T follicular helper cell (primary cell): ENCODE measurements around the gene ZNF776.
"Not testable (repeated sequence)": the region's sequence is repeated elsewhere in the genome, so short reads cannot be mapped to it uniquely, and the experiment has no call there.

Source experiments
- DNase-seq: peaks from one replicate; pipeline ENCODE4 v3.0.0-alpha.2; 2020; ENCODE audit warnings: low read depth
- total RNA-seq, 2 experiments: gene quantifications; one replicate each; lab custom pipeline; 2026; lab: John Stamatoyannopoulos, UW

ZNF776 gene
- 28.1 to 56.9 reads per million in 2 experiments for total RNA-seq

DNA sequence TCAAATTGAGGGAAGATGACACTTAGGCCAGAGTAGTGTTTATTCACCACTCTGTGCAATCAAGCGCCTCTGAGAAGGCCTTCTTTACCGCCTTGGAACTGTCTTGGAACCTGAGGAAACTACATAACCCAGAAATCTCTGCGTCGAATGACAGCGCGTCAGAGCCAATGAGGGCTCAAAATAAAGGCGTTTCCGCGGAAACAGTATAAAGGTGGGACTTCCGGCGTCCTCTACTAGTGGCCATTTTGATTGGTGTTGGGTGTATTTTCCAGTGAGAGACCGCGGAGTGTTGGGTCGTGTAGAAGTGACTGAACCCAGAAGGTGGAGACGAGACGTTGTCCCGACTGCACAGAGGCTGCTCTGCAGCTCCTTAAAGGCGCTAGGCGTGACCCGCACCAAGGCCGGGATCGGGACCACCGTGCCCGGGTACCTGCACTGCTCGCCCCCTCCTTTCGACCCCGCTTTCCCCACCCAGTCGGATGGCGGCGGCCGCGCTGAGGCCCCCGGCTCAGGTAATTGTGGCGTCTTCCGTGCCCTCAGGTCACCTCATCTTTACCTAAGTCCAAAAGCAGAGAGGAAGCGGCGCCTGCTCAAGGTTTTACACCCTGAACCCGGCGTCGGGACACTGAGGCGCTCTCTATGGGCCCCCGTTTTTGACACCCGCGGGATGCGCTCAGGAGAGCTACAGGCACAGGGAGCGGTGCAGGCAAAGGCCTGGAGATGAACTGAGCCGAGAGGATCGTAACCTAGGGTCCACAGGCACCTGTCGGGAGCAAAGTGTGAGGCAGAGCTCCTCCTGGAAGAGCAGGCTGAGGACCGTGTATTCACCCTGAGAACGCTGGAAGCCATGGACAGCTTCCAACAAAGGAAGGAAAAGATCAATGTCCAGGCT lies at the start of gene ZNF776:
Gene ZNF776 (plus strand): TSS at position 236 of the 892 bp plus-strand sequence. CDS start 244 bp downstream, at position 480.
- peak; percentile 71 for DNase-seq

DNA sequence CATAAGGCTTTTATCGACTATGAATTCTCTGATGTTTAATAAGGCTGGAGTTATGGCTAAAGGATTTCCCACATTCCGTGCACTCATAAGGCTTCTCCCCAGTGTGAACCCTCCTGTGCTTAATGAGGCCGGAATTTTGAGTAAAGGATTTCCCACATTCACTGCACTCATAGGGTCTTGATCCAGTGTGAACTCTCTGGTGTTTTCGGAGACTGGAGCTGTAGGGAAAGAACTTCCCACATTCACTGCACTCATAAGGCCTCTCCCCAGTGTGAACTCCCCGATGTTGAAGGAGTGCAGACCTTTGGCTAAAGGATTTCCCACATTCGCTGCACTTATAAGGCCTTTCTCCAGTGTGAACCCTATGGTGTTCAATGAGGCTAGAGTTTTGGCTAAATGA lies 45.0 kb upstream of the ZNF776 start:
- DNase-seq, result no peak

DNA sequence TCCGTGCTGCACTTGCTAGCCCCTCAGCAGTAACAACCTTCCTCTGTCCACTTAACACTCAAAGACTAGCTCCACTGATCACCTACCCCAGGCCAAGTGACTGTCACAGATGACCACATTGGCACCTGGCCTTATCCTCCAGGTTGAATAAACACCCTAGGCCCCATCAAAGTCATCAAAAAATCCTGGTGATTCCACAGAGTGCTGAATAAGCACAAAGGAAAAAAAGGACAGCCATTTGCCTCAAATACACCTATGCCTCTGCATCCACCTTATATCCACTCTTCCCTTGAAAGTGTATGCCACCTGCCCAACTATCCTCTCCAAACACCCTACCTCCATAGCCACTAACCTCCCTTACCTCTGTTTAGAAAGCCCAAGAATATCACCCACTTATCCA lies 40.3 kb upstream of the ZNF776 start:
- no peak for DNase-seq

GRCh38 chr19:57708641-57709361 lies 37.8 kb upstream of the ZNF776 start, which contains the start of gene ZNF154:
Gene ZNF154, minus strand, starts transcription at chr19:57709204. Its CDS starts 233 bp downstream, at chr19:57708971.
- DNase-seq, result peak; percentile 22

DNA sequence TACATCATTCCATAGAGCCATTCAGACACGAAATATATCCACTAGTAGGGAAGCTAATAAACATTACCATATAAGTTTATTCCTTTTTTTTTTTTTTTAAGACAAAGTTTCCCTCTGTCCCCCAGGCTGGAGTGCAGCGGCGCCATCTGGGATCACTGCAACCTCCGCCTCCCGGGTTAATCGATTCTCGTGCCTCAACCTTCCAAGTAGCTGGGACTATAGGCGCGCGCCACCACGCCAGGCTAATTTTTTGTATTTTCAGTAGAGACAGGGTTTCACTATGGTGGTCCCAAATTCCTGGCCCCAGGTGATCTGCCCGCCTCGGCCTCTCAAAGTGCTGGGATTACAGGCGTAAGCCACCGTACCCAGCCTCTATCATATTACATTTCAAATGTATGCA lies 37.0 kb upstream of the ZNF776 start:
- DNase-seq, result no peak

DNA sequence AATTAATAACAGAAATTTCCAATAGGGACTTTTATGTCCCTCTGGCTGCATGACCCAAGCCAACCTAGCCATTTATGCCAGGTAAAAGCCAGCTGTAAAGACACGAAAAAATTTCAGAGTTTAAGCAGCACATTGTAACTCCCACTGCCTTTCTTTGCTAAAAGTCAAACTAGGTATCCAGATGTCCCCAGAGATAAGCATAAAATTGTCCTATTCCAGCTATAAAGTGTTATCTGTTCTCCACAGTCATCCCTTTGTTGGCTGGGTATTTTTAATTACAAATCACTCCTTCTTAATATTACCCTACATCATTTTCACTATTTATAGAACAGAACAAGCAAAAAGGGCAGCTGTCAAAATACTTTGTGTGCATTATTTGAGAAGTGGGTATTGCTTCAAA lies 34.4 kb upstream of the ZNF776 start:
- no peak for DNase-seq

DNA sequence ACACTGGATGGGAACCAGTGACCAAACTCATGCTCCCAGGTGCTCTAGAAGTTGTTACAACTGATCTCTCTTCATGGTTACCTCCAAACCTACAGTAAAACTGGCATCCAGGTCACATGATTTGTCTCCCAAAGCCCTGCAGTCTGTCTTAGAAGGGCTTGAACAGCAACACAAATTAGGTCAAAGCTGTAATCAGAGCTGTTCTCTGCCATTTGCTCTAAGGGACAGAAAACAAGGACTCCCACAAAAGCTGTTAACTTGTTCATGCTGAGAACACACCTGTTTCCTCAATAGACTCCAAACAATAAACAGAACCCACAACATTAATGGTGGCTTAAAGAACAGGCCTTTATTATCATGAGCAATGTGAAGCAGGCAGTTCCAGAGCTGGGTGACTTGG lies 27.2 kb upstream of the ZNF776 start:
- DNase-seq, result no peak

DNA sequence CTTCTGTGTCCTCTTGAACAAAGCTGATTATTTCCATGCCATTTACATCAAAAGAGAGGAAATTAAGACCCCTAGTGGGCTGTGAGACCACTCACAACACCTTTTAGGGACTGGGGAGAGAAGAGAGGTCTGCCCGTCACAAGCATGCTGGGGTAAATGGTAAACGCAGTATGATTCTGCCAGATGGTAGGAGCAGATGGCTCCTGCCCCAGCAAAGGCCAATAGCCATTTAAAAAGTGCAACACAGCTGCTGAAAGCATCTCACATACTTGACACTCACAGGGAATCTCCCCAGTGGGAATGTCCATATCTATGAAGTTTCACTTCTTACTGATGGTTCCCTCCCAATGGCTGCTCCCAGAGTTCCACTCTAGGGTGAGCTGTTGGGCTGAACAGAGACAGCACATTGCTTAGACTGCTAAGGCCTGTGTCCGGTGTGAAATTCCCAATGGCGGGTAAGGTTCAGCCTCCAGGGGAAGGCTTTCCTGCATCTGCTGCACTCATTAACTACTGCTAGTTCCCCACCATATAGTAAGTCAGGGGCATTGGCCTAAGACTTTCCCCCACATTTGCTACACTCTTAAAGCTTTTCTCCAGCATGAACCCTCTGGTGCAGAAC lies 26.6 kb upstream of the ZNF776 start:
- DNase-seq, result no peak

- DNase-seq, result no peak
Measured at GRCh38 chr19:57720878-57721277, 25.7 kb upstream of the ZNF776 start.

DNA sequence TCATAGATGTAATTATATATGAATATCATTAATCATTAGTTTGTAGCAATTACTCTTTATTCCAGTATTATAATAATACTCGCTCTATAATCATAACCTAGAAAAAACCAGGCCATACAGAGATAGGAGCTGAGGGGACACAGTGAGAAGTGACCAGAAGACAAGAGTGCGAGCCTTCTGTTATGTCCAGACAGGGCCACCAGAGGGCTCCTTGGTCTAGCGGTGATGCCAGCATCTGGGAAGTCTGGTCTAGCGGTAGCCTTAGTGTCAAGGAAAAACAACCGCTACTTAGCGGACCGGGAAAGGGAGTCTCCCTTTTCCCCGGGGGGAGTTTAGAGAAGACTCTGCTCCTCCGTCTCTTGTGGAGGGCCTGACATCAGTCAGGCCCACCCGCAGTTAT lies 8.3 kb upstream of the ZNF776 start:
- DNase-seq, result peak; percentile 10

DNA sequence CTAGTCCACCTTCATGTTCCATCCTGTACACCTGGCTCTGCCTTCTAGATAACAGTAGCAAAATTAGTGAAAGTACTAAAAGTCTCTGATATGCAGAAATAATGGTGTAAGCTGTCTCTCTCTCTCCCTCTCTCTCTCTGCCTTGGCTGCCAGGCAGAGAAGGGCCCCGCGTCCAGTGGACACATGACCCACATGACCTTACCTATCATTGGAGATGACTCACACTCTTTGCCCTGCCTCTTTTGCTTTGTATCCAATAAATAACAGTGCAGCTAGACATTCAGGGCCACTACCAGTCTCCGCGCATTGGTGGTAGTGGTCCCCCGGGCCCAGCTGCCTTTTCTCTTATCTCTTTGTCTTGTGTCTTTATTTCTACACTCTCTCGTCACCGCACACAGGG lies 7.8 kb upstream of the ZNF776 start:
- DNase-seq, result not testable (repeated sequence)

DNA sequence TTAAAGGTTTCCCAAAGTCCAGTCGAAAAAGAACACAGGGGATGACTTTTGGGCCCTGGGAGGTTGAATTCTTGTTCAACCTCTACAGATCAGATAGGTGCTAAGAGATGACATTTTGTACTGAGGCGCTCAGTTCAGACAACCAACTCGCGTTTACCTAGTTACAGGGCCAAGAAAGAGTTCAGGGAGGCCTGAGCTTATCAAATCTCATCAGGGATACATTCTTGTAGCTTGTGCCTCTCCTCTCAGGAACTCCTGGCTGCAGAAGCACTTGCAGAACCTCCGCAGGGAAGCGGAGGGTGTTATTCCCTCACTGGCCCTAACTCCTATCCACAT lies 825 bp downstream of the ZNF776 start:
- no peak for DNase-seq

- DNase-seq, result no peak
Measured at GRCh38 chr19:57748029-57748428, 1.4 kb downstream of the ZNF776 start.

- no peak for DNase-seq
Measured at GRCh38 chr19:57754091-57754673, 7.6 kb downstream of the ZNF776 start.

DNA sequence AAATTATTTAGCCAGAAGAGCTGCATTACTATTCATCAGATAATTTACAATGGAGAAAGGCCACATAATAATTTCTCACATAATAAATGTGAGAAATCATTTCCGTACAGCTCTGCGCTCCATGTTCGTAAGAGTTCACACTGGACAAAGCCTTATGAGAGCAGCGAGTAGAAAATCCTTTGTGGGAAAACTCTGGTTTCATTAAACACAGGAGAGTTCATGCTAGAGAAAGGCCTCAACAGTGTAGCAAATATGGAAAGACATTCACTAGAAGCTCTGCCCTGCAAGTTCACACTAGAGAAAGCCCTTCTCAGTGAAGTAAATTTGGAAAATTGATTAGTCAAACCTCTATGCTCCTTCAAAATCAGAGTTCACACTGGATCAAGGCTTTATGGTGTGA lies 8.4 kb downstream of the ZNF776 start:
- no peak for DNase-seq

GRCh38 chr19:57757941-57758340 lies 11.3 kb downstream of the ZNF776 start:
- DNase-seq, result no peak

DNA sequence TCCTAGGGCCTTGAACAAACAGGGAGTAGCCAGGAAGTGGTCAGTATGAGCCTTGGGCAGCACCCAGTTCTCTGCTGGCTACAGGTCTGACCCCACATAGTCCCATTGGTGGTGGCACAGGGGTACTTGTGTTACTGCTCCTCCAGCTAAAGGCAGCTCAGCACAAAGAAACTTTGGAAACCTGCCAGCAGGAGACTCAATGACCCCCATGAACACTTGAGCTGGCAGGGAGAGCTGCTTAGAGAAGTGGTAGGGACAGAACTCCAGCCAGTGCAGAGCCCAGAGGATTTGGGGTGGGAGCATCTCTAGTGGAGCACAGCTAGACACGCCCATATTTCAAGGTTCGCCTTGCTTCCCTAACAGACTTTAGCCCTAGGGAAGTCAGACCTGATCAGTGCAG lies 12.5 kb downstream of the ZNF776 start:
- no peak for DNase-seq

DNA sequence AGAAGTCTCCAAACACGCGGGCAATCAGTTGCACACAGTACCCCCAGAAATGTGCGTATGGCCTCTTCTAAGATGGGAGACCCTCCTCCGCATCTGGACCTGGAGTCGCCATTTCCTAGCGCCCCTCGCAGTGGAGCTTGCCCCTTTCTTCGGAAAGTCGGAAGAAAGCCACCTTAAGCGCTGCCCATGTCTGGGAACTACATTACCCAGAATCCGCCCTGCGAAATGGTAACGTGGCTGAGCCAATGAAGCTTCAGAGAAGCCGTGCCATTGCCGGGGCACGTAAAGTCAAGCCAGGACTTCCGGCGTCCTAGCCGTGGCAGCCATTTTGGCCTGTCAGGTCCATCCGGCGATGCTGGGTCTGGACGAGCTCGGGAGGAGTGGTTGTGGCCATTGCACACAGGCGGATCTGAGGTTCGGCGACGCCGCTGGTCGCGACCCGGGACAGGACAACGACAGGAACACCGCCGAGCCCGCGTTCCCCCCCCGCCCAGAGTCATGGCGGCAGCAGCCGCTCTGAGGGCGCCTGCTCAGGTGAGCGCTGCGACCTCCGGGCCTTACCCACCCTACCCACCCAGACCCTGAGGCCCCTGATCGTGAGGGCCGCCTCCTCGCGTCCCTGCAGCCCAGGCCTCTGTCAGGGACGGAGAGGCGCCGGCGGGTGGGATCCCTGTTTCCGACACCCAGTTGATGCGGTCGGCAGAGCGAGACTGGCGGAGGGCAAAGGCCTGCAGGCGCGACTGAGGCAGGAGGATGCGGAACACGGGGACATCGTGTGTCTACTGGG lies 22.9 kb downstream of the ZNF776 start, which contains the start of gene ZNF586:
Gene ZNF586 (plus strand): TSS at position 332 of the 787 bp plus-strand sequence. CDS start 167 bp downstream, at position 499.
- peak; percentile 79 for DNase-seq

DNA sequence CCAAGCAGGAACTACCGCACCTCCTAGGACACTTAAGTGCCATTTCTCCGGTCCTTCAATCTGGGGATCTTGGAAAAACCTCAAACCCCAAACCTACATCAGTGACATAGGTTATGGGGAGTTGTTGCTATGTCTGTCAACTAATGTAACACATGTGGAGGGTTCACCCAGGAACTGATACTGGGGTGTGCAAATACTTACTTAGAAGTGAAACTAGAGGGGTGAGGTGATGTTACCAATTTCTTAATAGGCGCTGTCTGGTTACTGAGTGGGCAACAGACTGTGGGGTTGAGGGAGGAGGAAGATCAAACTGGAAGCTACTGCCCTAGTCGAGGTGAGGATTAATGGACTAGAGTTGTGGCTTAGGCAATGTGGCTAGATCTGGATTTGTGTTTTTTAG lies 24.8 kb downstream of the ZNF776 start:
- no peak for DNase-seq

- no peak for DNase-seq
Measured at GRCh38 chr19:57773488-57773887, 26.9 kb downstream of the ZNF776 start.

GRCh38 chr19:57776764-57777296 lies 30.2 kb downstream of the ZNF776 start:
- no peak for DNase-seq
